Activated CD4-positive, CD25-positive, alpha-beta regulatory T cell treated with anti-CD3 and anti-CD28 coated beads, Interleukin-2, amount 50 U/mL, for 16 hours (primary cell): ENCODE data around the gene TNRC18.
"Not testable (repeated sequence)": the region's sequence is repeated elsewhere in the genome, so short reads cannot be mapped to it uniquely, and the experiment has no call there.

Experiments used
- DNase-seq: peaks from one replicate; pipeline ENCODE4 v3.0.0-alpha.2; 2020; ENCODE audit warnings: low read depth, low spot score

The TNRC18 gene

GRCh38 chr7:5291711-5292335 is 131.8 kb downstream of the TNRC18 start:
- DNase-seq, result not testable (repeated sequence)

- no peak for DNase-seq
Measured at GRCh38 chr7:5291301-5291700, 132.3 kb downstream of the TNRC18 start.

GRCh38 chr7:5289355-5289754 is 134.3 kb downstream of the TNRC18 start:
- DNase-seq, result no peak

GRCh38 chr7:5288560-5288959 is 135.1 kb downstream of the TNRC18 start:
- DNase-seq, result not testable (repeated sequence)

GRCh38 chr7:5287802-5288201 is 135.8 kb downstream of the TNRC18 start:
- no peak for DNase-seq

- DNase-seq, result not testable (repeated sequence)
Measured at GRCh38 chr7:5287373-5287772, 136.3 kb downstream of the TNRC18 start.

GRCh38 chr7:5286933-5287332 is 136.7 kb downstream of the TNRC18 start:
- no peak for DNase-seq

GRCh38 chr7:5284304-5285281 is 139.0 kb downstream of the TNRC18 start:
- DNase-seq, result no peak

GRCh38 chr7:5283421-5284303 is 140.0 kb downstream of the TNRC18 start:
- no peak for DNase-seq

- DNase-seq, result no peak
Measured at GRCh38 chr7:5282543-5283316, 140.9 kb downstream of the TNRC18 start, which contains the start of gene SLC29A4. TSS of gene SLC29A4 (plus strand) at chr7:5282943. CDS start at chr7:5287817, 4,874 bp downstream.

GRCh38 chr7:5281598-5282500 is 141.8 kb downstream of the TNRC18 start:
- DNase-seq, result not testable (repeated sequence)

- no peak for DNase-seq
Measured at GRCh38 chr7:5279734-5280133, 143.9 kb downstream of the TNRC18 start.

GRCh38 chr7:5278766-5279165 is 144.9 kb downstream of the TNRC18 start:
- no peak for DNase-seq

- DNase-seq, result no peak
Measured at GRCh38 chr7:5276611-5277010, 147.0 kb downstream of the TNRC18 start.

GRCh38 chr7:5276123-5276522 is 147.5 kb downstream of the TNRC18 start:
- DNase-seq, result not testable (repeated sequence)

GRCh38 chr7:5275510-5275909 is 148.1 kb downstream of the TNRC18 start:
- not testable (repeated sequence) for DNase-seq

GRCh38 chr7:5274985-5275431 is 148.6 kb downstream of the TNRC18 start:
- DNase-seq, result not testable (repeated sequence)

GRCh38 chr7:5274441-5274840 is 149.2 kb downstream of the TNRC18 start:
- no peak for DNase-seq

- DNase-seq, result not testable (repeated sequence)
Measured at GRCh38 chr7:5273831-5274405, 149.7 kb downstream of the TNRC18 start.
